PFSK-1 (cell line): ENCODE results near the gene GPR61.

Experiments
- FOXP2 ChIP-seq: optimal IDR thresholded peaks from 2 replicates; pipeline ENCODE3; 2011; ENCODE audit warnings: borderline replicate concordance, control low read depth, inconsistent platforms; ENCODE audit not compliant: insufficient read depth; ENCODE audit errors: extremely low read length, extremely low read depth
- POLR2AphosphoS5 ChIP-seq: IDR thresholded peaks from 2 replicates; pipeline ENCODE4 v1.6.1; 2012; ENCODE audit warnings: low read depth, mild to moderate bottlenecking, control low read depth, low read length, moderate library complexity
- REST ChIP-seq, 2 experiments: IDR thresholded peaks; 2 replicates each; pipeline versions ENCODE4 v1.6.1 to v1.8.0; 2011 to 2012; ENCODE audit warnings: low read depth in 2 of 2, low read length in 2 of 2, control low read depth in 1 of 2, inconsistent platforms in 1 of 2, mild to moderate bottlenecking in 1 of 2, moderate library complexity in 1 of 2; ENCODE audit not compliant: insufficient read depth in 1 of 2
- SIN3A ChIP-seq: IDR thresholded peaks from 2 replicates; pipeline ENCODE4 v1.6.1; 2012; ENCODE audit warnings: mild to moderate bottlenecking, low read length, moderate library complexity, borderline replicate concordance; ENCODE audit not compliant: insufficient read depth
- TAF1 ChIP-seq: IDR thresholded peaks from 2 replicates; pipeline ENCODE4 v1.6.1; 2012; ENCODE audit warnings: low read length, control low read depth, borderline replicate concordance; ENCODE audit not compliant: insufficient read depth

The GPR61 gene

GRCh38 chr1:109541102-109541501 is 1.4 kb downstream of the GPR61 start:
- TF ChIP-seq TAF1 (no peak), REST (IDR thresholded peaks at IDR 0.05; ENCODE audit: insufficient read depth in 1 of 2, low read depth in 2 of 2, low read length in 2 of 2) (no peak), FOXP2 (no peak), SIN3A (no peak), POLR2AphosphoS5 (no peak)

GRCh38 chr1:109542657-109543056 is 3.0 kb downstream of the GPR61 start:
- no peak for TF ChIP-seq POLR2AphosphoS5
- TF ChIP-seq REST (IDR thresholded peaks at IDR 0.05; ENCODE audit: insufficient read depth in 1 of 2, low read depth in 2 of 2, low read length in 2 of 2), result no peak

- no peak for TF ChIP-seq SIN3A
- TF ChIP-seq POLR2AphosphoS5, result no peak
- TF ChIP-seq REST (IDR thresholded peaks at IDR 0.05; ENCODE audit: insufficient read depth in 1 of 2, low read depth in 2 of 2, low read length in 2 of 2), result no peak
- TF ChIP-seq FOXP2, result no peak
- no peak for TF ChIP-seq TAF1
Observed at GRCh38 chr1:109543283-109543987, 3.8 kb downstream of the GPR61 start.

- TF ChIP-seq FOXP2 (no peak), TAF1 (no peak), REST (IDR thresholded peaks at IDR 0.05; ENCODE audit: insufficient read depth in 1 of 2, low read depth in 2 of 2, low read length in 2 of 2) (no peak), SIN3A (no peak)
Observed at GRCh38 chr1:109543988-109544735, 4.5 kb downstream of the GPR61 start.
